Posterior vena cava (tissue), 2 donors: ENCODE measurements around the gene ZC3HAV1. TPM values are rescaled to one million over a fixed set of nuclear protein-coding genes. Genes with fewer than 3 reads are reported as not detected.
"Not testable (repeated sequence)": the region's sequence is repeated elsewhere in the genome, so short reads cannot be mapped to it uniquely, and the experiment has no call there.

Source experiments
- DNase-seq: peaks from one replicate; pipeline ENCODE4 v3.0.0-alpha.2; 2020; ENCODE audit warnings: low spot score
- intact Hi-C, 2 donors: fragments of 100-400 bp; cut with DNase I; formaldehyde crosslinking; loops; one replicate each; pipeline versions ENCODE4 v1.14.1 to v1.14.2; 2022 to 2023
- long read RNA-seq, 2 donors: library from polyadenylated mRNA; unstranded; transcript quantifications; one replicate each; pipeline ENCODE4 v2.0.0, GENCODE V29; 2020 to 2021
- total RNA-seq, 2 donors: library from RNA; stranded (reverse); fragmentation: NEBNext Ultra II Directional; extraction: Animal tissue kit (Norgen Biotek cat#: 25700); gene quantifications; one replicate each; pipeline ENCODE4 v1.2.1, GENCODE V29; 2021
- donor health status: DM: yes; HTN: yes; CAD: no.
- donor health status: DM: yes; HTN: yes; CAD: no.

The ZC3HAV1 gene
- 10 to 100 TPM; 26.8 TPM for total RNA-seq
- long read RNA-seq, donor 1, full-length matches to known transcripts = 2 of 11 reads
- long read RNA-seq, donor 1, partial matches to known transcripts = 4 of 11 reads
- long read RNA-seq, donor 1, other reads (novel, unspliced or antisense) = 5 of 11 reads
- long read RNA-seq, donor 2, partial matches to known transcripts = 6 of 13 reads
- long read RNA-seq, donor 2, other reads (novel, unspliced or antisense) = 4 of 13 reads

- DNase-seq = peak; percentile 96
- intact Hi-C loops = no loop called here
These were observed at the start of gene ZC3HAV1 for GRCh38 chr7:139109188-139109982. TSS of gene ZC3HAV1 (minus strand) at chr7:139109720. CDS start at chr7:139109331, 389 bp downstream.

GRCh38 chr7:139153832-139154231 lies 44.3 kb upstream of the ZC3HAV1 start:
- intact Hi-C loops = no loop called here
- no peak for DNase-seq

DNA sequence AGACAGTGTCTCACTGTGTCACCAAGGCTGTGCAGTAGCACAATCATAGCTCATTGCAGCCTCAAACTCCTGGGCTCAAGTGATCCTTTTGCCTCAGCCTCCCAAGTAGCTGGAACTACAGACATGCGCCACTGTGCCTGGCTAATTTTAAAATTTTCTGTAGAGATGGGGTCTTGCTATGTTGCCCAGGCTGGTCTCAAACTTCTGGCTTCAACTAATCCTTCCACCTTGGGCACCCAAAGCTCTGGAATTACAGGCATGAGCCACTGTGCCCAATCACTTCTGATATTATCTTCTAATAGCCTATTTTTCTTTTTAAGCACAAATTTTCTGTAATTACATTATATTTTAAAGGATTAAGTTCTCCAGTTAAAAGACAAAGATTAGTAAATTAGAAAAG lies 42.6 kb upstream of the ZC3HAV1 start:
- no peak for DNase-seq
- intact Hi-C loops = no loop called here

- intact Hi-C loops = no loop called here
- no peak for DNase-seq
These were observed 29.6 kb upstream of the ZC3HAV1 start for GRCh38 chr7:139139150-139139549.

GRCh38 chr7:139133335-139134139 lies 24.0 kb upstream of the ZC3HAV1 start:
- intact Hi-C loops = no loop called here

DNA sequence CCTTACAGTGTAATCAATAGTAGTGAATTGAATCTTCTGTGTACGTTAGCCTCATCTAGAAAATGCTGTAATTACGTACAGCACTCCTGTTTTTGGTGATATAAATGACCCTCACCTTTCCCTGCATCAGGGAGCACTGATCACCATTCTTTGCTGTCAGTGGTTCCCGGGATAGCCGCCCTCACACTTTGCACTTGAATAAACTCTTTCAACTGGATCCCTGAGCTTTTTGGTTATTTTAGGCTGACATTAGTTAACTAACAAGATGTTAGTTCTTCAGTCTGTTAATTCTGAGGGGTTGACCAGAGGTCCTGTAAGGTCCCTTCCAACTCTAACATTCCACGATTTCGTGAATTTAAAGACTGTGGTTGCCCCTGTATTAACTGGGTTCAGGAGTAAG lies 23.4 kb upstream of the ZC3HAV1 start:
- intact Hi-C loops = no loop called here
- DNase-seq = no peak

More at GRCh38 chr7:139133335-139134139, 24.0 kb upstream of the ZC3HAV1 start:
- DNase-seq = peak; percentile 97

DNA sequence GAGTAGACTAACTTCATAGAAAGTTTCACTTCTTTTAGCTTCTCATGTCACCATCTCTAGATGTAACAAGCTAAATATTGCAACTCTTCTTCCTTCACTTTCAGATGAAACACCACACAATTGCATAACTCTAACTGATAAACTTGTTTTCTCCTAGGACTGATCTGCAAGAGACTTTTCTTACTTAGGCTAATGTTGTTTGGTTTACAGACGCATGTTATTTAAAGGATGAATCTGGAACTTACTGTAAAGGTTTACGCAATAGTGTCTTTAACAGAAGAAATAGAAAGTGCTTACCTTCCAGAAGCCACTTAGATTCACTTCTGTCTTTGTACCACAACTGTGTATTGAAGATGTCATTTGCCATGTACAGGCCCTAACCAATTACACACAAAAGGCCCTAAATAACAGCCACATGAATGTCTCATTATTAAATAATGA lies 22.1 kb upstream of the ZC3HAV1 start:
- intact Hi-C loops = no loop called here
- no peak for DNase-seq

DNA sequence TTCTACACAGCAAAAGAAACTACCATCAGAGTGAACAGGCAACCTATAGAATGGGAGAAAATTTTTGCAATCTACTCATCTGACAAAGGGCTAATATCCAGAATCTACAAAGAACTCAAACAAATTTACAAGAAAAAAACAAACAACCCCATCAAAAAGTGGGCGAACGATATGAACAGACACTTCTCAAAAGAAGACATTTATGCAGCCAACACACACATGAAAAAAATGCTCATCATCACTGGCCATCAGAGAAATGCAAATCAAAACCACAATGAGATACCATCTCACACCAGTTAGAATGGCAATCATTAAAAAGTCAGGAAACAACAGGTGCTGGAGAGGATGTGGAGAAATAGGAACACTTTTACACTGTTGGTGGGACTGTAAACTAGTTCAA lies 20.3 kb upstream of the ZC3HAV1 start:
- intact Hi-C loops, DNase-seq: not testable (repeated sequence)

GRCh38 chr7:139127648-139128047 lies 18.1 kb upstream of the ZC3HAV1 start:
- intact Hi-C loops = no loop called here

DNA sequence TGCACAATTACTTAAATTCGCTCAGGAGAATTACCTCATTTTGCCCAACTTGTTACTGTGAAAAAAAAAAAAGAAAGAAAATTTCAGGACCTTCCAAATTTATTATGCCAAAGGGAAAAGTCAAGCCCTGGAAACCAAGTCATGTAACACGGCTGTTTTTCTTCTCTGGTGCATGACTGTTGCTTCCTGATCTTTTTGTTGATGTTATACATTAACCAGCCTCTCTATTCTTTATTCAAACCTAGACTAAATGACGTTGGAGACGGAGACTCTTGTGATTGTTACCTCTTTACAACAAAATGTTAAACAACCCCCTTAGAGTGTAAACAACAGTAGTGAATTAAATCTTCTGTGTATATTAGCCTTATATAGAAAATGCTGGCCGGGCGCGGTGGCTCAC lies 16.1 kb upstream of the ZC3HAV1 start:
- intact Hi-C loops = no loop called here
- DNase-seq = no peak

More at GRCh38 chr7:139127648-139128047, 18.1 kb upstream of the ZC3HAV1 start:
- DNase-seq = no peak

DNA sequence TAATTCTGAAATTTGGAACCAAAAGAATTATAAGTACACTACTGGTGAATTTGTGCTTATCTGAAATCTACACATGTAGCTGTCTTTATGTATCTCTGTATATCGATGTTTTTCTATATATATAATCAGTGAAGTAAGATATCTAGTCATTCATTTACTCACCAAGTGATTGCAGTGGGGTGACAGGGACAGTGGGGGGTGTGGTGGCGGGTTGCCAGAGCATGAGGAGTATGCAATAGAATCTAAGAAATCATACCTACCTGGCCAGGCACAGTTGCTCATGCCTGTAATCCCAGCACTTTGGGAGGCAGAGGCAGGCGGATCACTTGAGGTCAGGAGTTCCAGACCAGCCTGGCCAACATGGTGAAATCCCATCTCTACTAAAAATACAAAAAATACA lies 15.5 kb upstream of the ZC3HAV1 start:
- DNase-seq, intact Hi-C loops: not testable (repeated sequence)

DNA sequence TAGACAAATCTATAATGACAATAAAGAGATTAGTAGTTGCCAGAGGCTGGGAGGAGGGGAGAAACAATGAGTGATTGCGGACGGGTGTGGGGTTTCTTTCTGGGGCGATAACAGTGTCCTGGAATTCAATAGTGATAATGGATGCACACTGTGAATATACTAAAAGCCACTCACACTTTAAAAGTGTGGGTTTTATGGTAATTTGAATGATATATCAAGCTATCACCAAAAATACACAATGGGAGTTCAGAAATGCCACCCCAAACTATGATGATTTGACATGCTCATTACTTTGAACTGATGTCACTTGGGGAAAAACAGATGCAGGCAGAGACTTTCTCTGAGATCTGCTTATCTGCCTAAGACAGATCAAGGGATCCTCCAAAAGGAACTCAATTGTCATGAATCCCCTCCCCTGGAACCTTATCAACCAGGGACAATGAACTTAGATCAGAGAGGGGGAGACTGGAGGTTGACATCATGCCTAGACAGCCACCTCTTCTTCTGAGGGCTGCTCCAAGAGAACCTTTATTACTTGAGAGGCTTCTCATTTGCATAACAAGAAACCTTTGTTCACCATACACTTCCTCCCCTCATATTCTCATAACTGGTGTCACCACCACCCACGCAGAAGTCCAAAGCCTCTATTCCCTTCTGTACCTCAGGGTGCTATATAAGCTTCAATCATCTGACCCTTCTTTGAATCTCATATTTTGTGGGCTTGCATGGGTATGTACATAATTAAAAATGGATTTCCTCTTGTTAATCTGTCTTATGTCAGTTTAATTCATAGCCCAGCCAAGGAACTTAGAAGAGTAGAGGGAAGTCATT lies 14.8 kb upstream of the ZC3HAV1 start:
- intact Hi-C loops = no loop called here
- DNase-seq = no peak

- DNase-seq = no peak
- intact Hi-C loops = no loop called here
These were observed 9.9 kb upstream of the ZC3HAV1 start for GRCh38 chr7:139119486-139119849.

DNA sequence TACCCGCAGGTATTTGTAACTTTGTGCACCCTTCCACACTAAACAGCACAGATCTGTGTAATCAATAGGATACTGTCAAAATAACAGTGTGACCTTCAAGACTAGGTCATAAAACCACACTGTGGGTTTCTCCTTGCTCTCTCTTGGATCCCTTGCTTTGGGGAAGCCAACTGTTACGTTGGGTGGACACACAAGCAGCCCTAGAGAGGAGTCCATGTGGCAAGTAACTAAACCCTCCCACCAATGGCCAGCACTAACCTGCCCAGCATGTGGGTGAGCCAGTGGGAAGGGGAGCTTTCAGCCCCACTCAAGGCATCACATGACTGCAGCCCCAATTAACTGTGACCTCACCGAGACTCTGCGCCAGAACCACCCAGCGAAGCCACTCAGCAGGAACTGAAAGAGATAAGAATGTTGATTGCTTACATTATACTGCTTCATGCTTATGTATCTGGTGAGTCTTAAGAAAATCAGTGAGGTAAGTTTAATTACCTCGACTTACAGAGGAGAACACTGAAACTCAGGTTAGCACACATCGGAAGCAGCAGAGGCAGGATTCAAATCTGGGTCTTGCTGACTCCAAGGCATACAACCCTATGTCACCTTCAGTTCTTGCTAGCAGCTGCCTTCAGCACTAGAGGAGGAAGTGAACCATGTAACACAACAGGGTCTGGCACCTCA lies 9.4 kb upstream of the ZC3HAV1 start:
- intact Hi-C loops = no loop called here
- DNase-seq = no peak

DNA sequence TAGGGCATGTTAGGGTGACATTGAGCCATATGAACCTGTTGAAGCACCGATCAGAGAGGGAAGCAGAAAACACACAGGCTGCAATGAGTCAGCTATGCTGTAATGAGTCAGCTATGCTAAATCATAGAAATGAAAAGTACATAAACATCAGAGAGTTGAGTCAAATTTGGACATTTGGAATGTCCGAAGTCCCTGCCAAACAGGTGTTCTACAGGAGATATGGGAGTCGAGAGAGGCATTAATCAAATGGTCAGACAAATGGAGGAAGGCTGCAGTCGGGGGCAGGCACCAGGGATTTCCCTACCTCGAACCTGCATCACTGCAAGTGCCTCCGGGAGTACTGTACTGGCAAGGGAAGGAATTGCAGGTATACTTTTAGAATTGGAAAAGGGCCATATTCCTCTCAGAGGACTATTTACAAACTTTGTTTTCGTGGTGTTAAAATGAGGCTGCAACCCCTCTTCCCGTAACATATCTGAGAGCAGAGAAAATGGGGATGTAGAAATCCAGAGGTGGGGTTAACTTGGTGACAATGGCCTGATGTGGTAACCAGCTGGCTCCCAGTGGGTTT lies 8.8 kb upstream of the ZC3HAV1 start:
- DNase-seq = no peak
- intact Hi-C loops = no loop called here

GRCh38 chr7:139117599-139118233 lies 8.2 kb upstream of the ZC3HAV1 start:
- no peak for DNase-seq
- intact Hi-C loops = no loop called here

- no peak for DNase-seq
- intact Hi-C loops = no loop called here
These were observed 7.5 kb upstream of the ZC3HAV1 start for GRCh38 chr7:139116999-139117398.

DNA sequence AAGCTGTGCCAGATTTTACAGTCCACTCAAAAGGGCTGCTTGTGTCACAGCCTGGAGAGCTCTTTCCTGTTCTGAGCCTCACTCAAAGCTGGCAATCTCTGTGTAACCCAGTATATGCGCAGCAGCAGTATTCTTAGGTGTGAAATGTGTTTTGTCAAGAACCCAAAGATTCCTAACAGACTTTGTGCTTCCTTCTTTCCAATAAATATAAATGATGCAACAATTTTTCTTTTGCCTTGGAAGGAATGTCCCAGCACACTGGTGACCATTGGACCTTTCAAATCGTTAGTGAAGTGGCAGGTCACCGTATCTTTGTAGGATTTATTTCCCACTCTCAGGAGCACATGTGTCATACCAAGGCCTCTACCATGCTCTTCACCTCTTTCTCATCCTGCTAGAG lies 5.6 kb upstream of the ZC3HAV1 start:
- DNase-seq = no peak
- intact Hi-C loops = no loop called here
